Measurements from ENCODE around the gene TMOD1. TPM values are rescaled to one million over a fixed set of nuclear protein-coding genes. Genes with fewer than 3 reads are reported as not detected.

Gene TMOD1
- total and polyA plus RNA-seq, 5 experiments from 2014 or later: 0.92 to 2.7 (median 1.2) TPM

DNA sequence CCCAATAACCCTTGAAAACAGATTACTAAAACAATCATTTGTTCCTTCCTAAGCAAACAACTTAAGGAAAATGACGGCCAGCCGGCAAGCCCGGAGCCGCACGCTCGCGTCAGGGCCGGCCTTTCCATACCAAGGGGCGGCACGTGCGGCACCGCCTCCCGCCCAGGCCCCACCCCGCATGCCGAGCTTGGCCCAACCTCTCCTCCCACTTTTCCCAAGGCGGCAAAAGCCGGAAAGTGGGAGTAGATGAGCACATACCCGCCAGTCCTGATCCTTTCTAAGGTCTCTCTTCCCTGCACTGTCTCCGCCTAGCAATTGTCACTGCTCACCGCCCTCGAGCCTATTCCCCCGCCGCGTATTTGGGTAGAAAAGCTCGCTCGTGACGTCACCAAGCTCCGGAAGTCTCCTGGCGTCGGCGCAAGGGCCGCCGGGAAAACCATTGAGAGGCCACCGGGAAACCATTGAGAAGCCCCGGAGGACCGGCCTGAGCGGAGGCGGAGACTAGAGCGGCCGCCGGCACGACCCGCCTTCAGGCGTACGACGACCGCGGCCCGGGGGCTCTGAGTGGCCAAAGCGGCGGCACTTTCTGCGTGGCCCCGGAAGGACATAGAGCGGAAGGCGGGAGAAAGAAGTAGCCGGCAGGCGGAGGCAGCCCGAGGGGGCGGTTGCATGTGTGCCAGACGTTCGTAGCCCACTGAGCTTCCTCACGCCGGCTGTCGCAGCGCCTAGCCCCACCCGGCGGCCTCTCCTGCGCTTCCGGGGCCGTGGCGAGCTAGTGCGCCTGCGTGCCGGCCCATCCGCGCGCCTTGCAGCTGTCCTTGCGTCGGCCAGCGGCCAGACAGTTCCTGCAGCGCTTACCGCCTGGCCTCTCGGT, 131.8 kb downstream of the TMOD1 start, which contains the start of the genes NCBP1 and TSTD2:
Gene NCBP1 (plus strand): TSS at position 837 of the 874 bp plus-strand sequence. CDS start 61 bp downstream, outside the sequence.
Gene TSTD2 (minus strand): TSS at position 384 of the 874 bp plus-strand sequence. CDS start 5,806 bp downstream, outside the sequence.
- peaks cover 40 to 77% (median 61%) of the 10 kb centered on the region in 4 donors for H3K4me1 Mint-ChIP-seq
- no peaks in the 10 kb centered on the region for H3K9me3 Mint-ChIP-seq
- H3K27ac Mint-ChIP-seq: peak within 1 kb of the TSS; percentile 95 to 100 (median 99)
- peak; percentile 87 to 90 for ATAC-seq
- POLR2A ChIA-PET: interaction anchor here (0.7 to 4.8 kb wide), 18 partner anchors 13 to 1067 kb away, joined by 3 to 30 read pairs (median 4); partner anchors contain the start of genes ANP32B, CORO2A, TBC1D2 and TDRD7
- peak within 1 kb of the TSS; percentile 90 to 100 (median 98) for H3K4me3 Mint-ChIP-seq
- no peaks in the 10 kb centered on the region for H3K27me3 Mint-ChIP-seq
- peak; percentile 89 to 98 (median 96) for DNase-seq
- H3K36me3 Mint-ChIP-seq: peaks cover 0 to 16% (median 0%) of the 10 kb centered on the region in 3 donors

DNA sequence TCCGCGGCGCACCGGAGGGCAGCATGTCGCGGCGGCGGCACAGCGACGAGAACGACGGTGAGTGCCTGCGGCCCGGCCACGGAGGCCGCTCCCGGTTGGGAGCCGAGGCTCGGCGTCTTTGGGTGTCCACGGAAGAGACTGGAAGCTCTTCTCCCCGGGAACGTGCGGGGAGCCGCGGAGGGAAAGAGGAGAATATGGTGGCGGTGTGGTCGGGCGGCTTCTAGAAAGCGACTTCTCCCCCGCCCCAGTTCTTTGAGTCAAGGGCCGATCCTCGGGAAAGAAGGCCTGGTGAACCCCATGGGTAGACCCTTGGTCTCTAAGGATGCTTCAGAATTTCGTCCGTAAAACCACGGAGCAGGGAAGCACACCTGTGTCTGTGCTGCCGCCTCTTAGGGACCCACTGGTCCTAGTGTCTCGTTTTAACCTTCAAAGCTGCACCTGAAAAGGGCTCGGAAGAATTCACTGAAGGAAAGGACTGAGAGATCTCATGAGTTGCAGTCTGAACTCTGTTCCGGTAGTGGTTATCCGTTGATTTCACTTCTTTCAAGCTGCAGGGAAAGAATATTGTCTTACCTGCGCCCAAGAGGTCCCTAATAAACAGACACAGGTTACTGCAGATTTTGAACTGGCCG, 132.5 kb downstream of the TMOD1 start:
- Mint-ChIP-seq H3K9me3 (no peaks in the 10 kb centered on the region), H3K27me3 (no peaks in the 10 kb centered on the region), H3K4me1 (peaks cover 43 to 81% (median 67%) of the 10 kb centered on the region in 4 donors), H3K27ac (peak overlapping the region; percentile 95 to 100 (median 99)), H3K4me3 (peak overlapping the region; percentile 90 to 100 (median 98)), H3K36me3 (peaks cover 0 to 18% (median 0%) of the 10 kb centered on the region in 3 donors)
- ATAC-seq (peak; percentile 0), DNase-seq (peak in 3 of 10 donors; percentile 25 to 43 (median 41))
- POLR2A ChIA-PET: interaction anchor here (0.7 to 4.8 kb wide), 16 partner anchors 12 to 857 kb away, joined by 3 to 30 read pairs (median 4); partner anchors contain the start of genes ANP32B, CORO2A, TBC1D2 and TDRD7

DNA sequence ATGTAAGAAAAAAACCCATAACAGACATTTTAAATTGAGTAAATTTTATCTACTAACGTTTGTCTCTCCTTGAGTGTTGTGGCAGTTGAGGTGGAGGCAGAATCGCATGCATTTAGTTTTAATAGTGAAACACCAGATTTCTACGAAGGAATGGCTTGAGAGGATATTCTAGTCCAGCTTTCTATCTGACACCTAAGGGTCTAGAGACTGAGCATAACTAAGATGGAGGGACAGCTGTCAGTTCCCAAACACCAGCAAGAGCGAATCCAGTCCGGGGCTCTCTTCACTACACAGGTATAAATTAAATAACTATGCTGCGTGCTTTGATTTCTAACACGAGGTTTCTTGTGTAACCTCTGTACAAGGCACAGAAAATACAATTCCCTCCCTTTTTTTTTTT, 133.6 kb downstream of the TMOD1 start:
- Mint-ChIP-seq H3K4me1 (peaks cover 43 to 82% (median 69%) of the 10 kb centered on the region in 4 donors), H3K27me3 (no peaks in the 10 kb centered on the region), H3K36me3 (peaks cover 0 to 19% (median 0%) of the 10 kb centered on the region in 3 donors), H3K27ac (peak overlapping the region in 9 of 10 donors; percentile 29 to 100 (median 98)), H3K4me3 (peak overlapping the region; percentile 90 to 100 (median 98)), H3K9me3 (no peaks in the 10 kb centered on the region)
- ATAC-seq (no peak), DNase-seq (no peak)
- POLR2A ChIA-PET: interaction anchor here (4.8 kb wide), 1 partner anchor 62 kb away, joined by 30 read pairs; the partner anchor contains the start of gene XPA

DNA sequence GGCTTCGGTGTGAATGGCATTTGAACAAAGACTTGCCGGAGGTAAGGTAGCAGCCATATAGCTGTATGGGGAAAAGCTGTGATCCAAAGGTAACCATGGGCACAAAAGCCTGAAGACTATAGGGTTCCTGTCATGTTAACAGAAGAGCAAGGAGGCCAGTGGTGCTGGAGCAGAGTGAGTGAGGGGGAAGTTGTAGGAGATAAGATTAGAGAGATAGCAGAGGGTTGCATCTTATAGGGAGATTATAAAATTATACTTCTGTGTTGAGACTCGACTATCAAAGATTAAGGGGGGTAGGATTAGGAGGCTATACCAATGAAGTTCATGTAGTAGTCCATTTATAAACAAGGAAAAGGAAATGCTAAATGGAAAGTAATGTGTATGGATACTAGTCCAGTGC, 135.4 kb downstream of the TMOD1 start:
- no peaks in the 10 kb centered on the region for H3K9me3 Mint-ChIP-seq
- no peaks in the 10 kb centered on the region for H3K27me3 Mint-ChIP-seq
- H3K27ac Mint-ChIP-seq: peak overlapping the region in 6 of 10 donors; percentile 1 to 68 (median 22)
- peaks cover 0 to 34% (median 5%) of the 10 kb centered on the region in 3 donors for H3K36me3 Mint-ChIP-seq
- POLR2A ChIA-PET: no interaction called here
- ATAC-seq (no peak), DNase-seq (no peak)
- H3K4me3 Mint-ChIP-seq: peak overlapping the region in 9 of 10 donors; percentile 13 to 69 (median 46)
- H3K4me1 Mint-ChIP-seq: peaks cover 41 to 77% (median 68%) of the 10 kb centered on the region in 4 donors

DNA sequence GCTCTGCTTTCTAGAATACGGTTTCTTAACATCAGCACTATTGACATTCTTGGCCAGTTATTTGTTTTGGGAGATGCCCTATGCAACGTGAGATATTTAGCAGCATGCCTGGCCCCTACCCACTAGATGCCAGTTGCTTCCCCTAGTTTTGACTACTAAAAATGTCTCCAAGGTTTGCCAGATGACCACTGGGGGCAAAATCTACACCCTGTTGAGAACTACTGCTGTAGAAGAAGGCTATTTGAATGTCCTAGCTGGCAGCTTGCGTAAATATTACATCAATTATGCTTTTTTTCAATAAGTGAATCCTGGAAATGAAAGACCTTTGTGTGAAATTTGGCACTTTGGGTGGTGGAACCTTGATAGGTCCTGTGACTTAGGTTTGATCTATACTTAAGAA, 137.2 kb downstream of the TMOD1 start:
- Mint-ChIP-seq H3K27ac (peak overlapping the region in 2 of 10 donors; percentile 16 to 59), H3K9me3 (no peaks in the 10 kb centered on the region), H3K36me3 (peaks cover 0 to 48% (median 5%) of the 10 kb centered on the region in 3 donors), H3K4me1 (peaks cover 38 to 71% (median 61%) of the 10 kb centered on the region in 4 donors), H3K4me3 (peak overlapping the region in 3 of 10 donors; percentile 2 to 59 (median 13)), H3K27me3 (no peaks in the 10 kb centered on the region)
- POLR2A ChIA-PET: no interaction called here
- DNase-seq (no peak), ATAC-seq (no peak)

DNA sequence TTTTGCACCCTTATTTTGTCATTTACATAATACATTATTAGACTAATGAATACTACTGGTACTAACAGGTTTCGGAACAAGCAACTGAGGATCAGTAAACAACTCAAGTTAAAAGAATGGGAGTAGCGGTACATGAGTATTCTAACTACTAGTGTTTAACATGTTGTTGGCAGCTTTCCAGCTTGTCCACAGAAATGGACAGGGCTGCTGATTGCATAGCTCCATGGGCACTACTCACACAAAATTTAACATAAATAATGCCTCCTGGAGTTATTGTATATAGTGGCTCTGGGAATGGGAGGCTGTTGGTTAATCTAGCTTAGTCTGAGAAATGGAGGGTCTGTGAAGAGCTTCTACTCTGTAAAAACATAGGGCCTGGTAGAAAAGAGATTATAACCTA, 138.9 kb downstream of the TMOD1 start:
- Mint-ChIP-seq H3K27me3 (no peaks in the 10 kb centered on the region), H3K4me1 (peaks cover 30 to 61% (median 48%) of the 10 kb centered on the region in 4 donors), H3K27ac (peak overlapping the region in 4 of 10 donors; percentile 1 to 32 (median 18)), H3K36me3 (peaks cover 0 to 63% (median 12%) of the 10 kb centered on the region in 3 donors), H3K9me3 (no peaks in the 10 kb centered on the region), H3K4me3 (no peak overlapping the region)
- ATAC-seq: no peak
- POLR2A ChIA-PET: interaction anchor here (0.6 to 0.8 kb wide), 2 partner anchors 8 to 1177 kb away, joined by 3 read pairs; no protein-coding TSS in a partner anchor
- no peak for DNase-seq

DNA sequence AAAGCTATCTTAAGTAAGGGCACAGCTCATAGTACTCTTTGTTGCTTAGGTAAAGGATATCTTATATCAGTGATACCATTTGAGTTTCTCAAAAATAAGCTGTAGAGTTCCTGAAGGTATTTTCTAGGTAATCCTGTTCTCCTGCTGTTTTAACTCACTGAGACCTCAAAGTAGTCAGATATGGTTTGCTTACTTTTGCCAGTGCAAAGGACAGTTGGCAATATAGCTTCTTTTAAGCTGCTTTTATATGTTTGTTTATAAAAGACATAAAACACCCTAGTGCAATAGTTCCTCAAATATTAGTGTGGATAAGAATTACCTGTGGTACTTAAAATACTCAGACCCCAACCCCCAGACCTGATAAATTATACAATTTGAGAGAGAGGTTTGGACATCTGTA, 144.3 kb downstream of the TMOD1 start:
- Mint-ChIP-seq H3K4me3 (no peak overlapping the region), H3K27me3 (no peaks in the 10 kb centered on the region), H3K9me3 (no peaks in the 10 kb centered on the region), H3K36me3 (peaks cover 0 to 82% (median 22%) of the 10 kb centered on the region in 3 donors), H3K4me1 (peaks cover 4 to 12% (median 8%) of the 10 kb centered on the region in 4 donors), H3K27ac (no peak overlapping the region)
- DNase-seq: no peak
- ATAC-seq: no peak
- POLR2A ChIA-PET: interaction anchor here (1.6 kb wide), 1 partner anchor 12 kb away, joined by 3 read pairs; the partner anchor contains the start of gene NCBP1

DNA sequence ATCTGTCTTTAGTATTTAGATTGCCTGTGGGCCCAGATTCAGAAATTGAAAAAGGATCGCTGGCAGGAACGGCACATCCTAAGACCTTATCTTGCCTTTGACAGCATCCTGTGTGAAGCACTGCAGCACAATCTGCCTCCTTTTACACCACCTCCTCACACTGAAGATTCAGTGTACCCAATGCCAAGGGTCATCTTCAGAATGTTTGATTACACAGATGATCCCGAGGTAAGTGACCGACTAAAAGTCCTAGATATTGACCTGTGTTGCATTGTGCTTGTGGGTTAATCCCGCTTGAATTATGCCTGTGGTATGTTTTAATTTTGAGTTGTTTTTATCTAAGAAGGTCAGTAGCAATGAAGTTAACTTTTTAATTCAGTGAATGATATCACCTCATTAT, 146.5 kb downstream of the TMOD1 start:
- peak overlapping the region in 2 of 10 donors; percentile 2 to 86 for H3K27ac Mint-ChIP-seq
- H3K4me1 Mint-ChIP-seq: peaks cover 2 to 11% (median 8%) of the 10 kb centered on the region in 4 donors
- H3K9me3 Mint-ChIP-seq: no peaks in the 10 kb centered on the region
- ATAC-seq (no peak), DNase-seq (no peak)
- no peaks in the 10 kb centered on the region for H3K27me3 Mint-ChIP-seq
- peaks cover 0 to 82% (median 17%) of the 10 kb centered on the region in 3 donors for H3K36me3 Mint-ChIP-seq
- POLR2A ChIA-PET: no interaction called here
- H3K4me3 Mint-ChIP-seq: no peak overlapping the region

Other genes starting within 250 kb of the TMOD1 start
- gene CCDC180, start 194.0 kb upstream of the TMOD1 start, total RNA-seq: 10 to 100 TPM; 12.5 to 17.8 TPM
- gene CCDC180, start 194.0 kb upstream of the TMOD1 start, polyA plus RNA-seq: under 1 TPM in 2 of 3 donors, not detected in 1; 0.10 to 0.36 TPM
- gene TDRD7, start 89.6 kb upstream of the TMOD1 start, total RNA-seq: 10 to 100 TPM; 10.2 to 10.6 TPM
- 1 to 10 TPM; 2.5 to 5.0 (median 3.0) TPM for gene TDRD7, start 89.6 kb upstream of the TMOD1 start, polyA plus RNA-seq
- gene TSTD2, start 131.7 kb downstream of the TMOD1 start, total RNA-seq: 10 to 100 TPM; 24.0 to 26.5 TPM
- gene TSTD2, start 131.7 kb downstream of the TMOD1 start, polyA plus RNA-seq: 1 to 10 TPM; 7.0 to 8.9 (median 7.3) TPM
- gene NCBP1, start 132.2 kb downstream of the TMOD1 start, total RNA-seq: 10 to 100 TPM; 41.4 to 43.6 TPM
- gene NCBP1, start 132.2 kb downstream of the TMOD1 start, polyA plus RNA-seq: 10 to 100 TPM; 17.9 to 19.7 (median 18.1) TPM
- 10 to 100 TPM; 22.2 to 25.9 TPM for gene XPA, start 195.7 kb downstream of the TMOD1 start, total RNA-seq
- 10 to 100 TPM; 34.8 to 39.2 (median 35.1) TPM for gene XPA, start 195.7 kb downstream of the TMOD1 start, polyA plus RNA-seq

Measured in naive thymus-derived CD8-positive, alpha-beta T cell (primary cell).